ENCODE data around the gene ALOXE3.

- TF ChIP-seq CTCF (IDR thresholded peaks at IDR 0.05; ENCODE audit: low read depth, low read length, missing input control) (no peak), YY1 (IDR thresholded peaks at IDR 0.05) (no peak), NR2F2 (IDR thresholded peaks at IDR 0.05) (no peak), FOXA1 (IDR thresholded peaks at IDR 0.05) (no peak), SP1 (IDR thresholded peaks at IDR 0.05) (no peak), JUND (IDR thresholded peaks at IDR 0.05) (no peak), ATF3 (IDR thresholded peaks at IDR 0.05) (no peak), RAD21 (IDR thresholded peaks at IDR 0.05) (no peak), GABPA (IDR thresholded peaks at IDR 0.05 in 1 of 2, conservative IDR thresholded peaks at IDR 0.05 in 1 of 2) (no peak), MAX (IDR thresholded peaks at IDR 0.05) (no peak), HNF4A (conservative IDR thresholded peaks at IDR 0.05) (no peak), TAF1 (conservative IDR thresholded peaks at IDR 0.05) (no peak), EGR1 (IDR thresholded peaks at IDR 0.05; ENCODE audit: low read depth in 2 of 2) (no peak)
Observed at GRCh38 chr17:8047769-8048110, 70.6 kb downstream of the ALOXE3 start.

Data from liver (tissue), 3 donors.